NCI-H1048 (cell line): ENCODE results near the gene MTAP.
A peak's percentile ranks its signal among the peaks of the same experiment; 100 is the strongest.

Experiments
- DNase-seq: peaks from one replicate; lab custom pipeline; 2025; lab: John Stamatoyannopoulos, UW

Gene MTAP

GRCh38 chr9:21804791-21805190 lies 2.4 kb downstream of the MTAP start:
- DNase-seq: no peak

- no peak for DNase-seq
These were observed 4.2 kb downstream of the MTAP start for GRCh38 chr9:21806644-21807043.

GRCh38 chr9:21810388-21810787 lies 8.0 kb downstream of the MTAP start:
- no peak for DNase-seq

GRCh38 chr9:21810881-21811280 lies 8.4 kb downstream of the MTAP start:
- no peak for DNase-seq

- no peak for DNase-seq
These were observed 9.5 kb downstream of the MTAP start for GRCh38 chr9:21811914-21812313.

- DNase-seq: no peak
These were observed 10.0 kb downstream of the MTAP start for GRCh38 chr9:21812415-21812814.

- DNase-seq: peak; percentile 38
These were observed 10.6 kb downstream of the MTAP start for GRCh38 chr9:21812946-21813568.

- DNase-seq: peak; percentile 67
These were observed 11.4 kb downstream of the MTAP start for GRCh38 chr9:21813575-21814473.

GRCh38 chr9:21815643-21816042 lies 13.2 kb downstream of the MTAP start:
- DNase-seq: no peak

- no peak for DNase-seq
These were observed 14.7 kb downstream of the MTAP start for GRCh38 chr9:21817176-21817575.

GRCh38 chr9:21825637-21826036 lies 23.2 kb downstream of the MTAP start:
- DNase-seq: no peak

GRCh38 chr9:21828853-21829410 lies 26.5 kb downstream of the MTAP start:
- DNase-seq: no peak

- DNase-seq: no peak
These were observed 28.2 kb downstream of the MTAP start for GRCh38 chr9:21830589-21830988.

GRCh38 chr9:21831841-21832509 lies 29.5 kb downstream of the MTAP start:
- DNase-seq: no peak

GRCh38 chr9:21833090-21833801 lies 30.8 kb downstream of the MTAP start:
- DNase-seq: no peak

GRCh38 chr9:21835121-21835520 lies 32.7 kb downstream of the MTAP start:
- no peak for DNase-seq

- DNase-seq: no peak
These were observed 34.2 kb downstream of the MTAP start for GRCh38 chr9:21836437-21837161.

- no peak for DNase-seq
These were observed 35.1 kb downstream of the MTAP start for GRCh38 chr9:21837501-21837900.

- no peak for DNase-seq
These were observed 38.2 kb downstream of the MTAP start for GRCh38 chr9:21840647-21841046.

GRCh38 chr9:21841133-21841532 lies 38.7 kb downstream of the MTAP start:
- no peak for DNase-seq

GRCh38 chr9:21848615-21849014 lies 46.2 kb downstream of the MTAP start:
- no peak for DNase-seq
